Activated CD8-positive, alpha-beta memory T cell treated with anti-CD3 and anti-CD28 coated beads for 48 hours (primary cell): ENCODE measurements around the gene CCDC102A.
"Not testable (repeated sequence)": the region's sequence is repeated elsewhere in the genome, so short reads cannot be mapped to it uniquely, and the experiment has no call there.

Experiments
- DNase-seq, 3 experiments: peaks; one replicate each; pipeline ENCODE4 v3.0.0-alpha.2; 2020; ENCODE audit warnings: low read depth in 2 of 3, low spot score in 2 of 3

CCDC102A gene

GRCh38 chr16:57566436-57566835 lies 30.1 kb upstream of the CCDC102A start:
- DNase-seq = no peak

- DNase-seq = no peak
These were observed 29.1 kb upstream of the CCDC102A start for GRCh38 chr16:57565461-57565860.

DNA sequence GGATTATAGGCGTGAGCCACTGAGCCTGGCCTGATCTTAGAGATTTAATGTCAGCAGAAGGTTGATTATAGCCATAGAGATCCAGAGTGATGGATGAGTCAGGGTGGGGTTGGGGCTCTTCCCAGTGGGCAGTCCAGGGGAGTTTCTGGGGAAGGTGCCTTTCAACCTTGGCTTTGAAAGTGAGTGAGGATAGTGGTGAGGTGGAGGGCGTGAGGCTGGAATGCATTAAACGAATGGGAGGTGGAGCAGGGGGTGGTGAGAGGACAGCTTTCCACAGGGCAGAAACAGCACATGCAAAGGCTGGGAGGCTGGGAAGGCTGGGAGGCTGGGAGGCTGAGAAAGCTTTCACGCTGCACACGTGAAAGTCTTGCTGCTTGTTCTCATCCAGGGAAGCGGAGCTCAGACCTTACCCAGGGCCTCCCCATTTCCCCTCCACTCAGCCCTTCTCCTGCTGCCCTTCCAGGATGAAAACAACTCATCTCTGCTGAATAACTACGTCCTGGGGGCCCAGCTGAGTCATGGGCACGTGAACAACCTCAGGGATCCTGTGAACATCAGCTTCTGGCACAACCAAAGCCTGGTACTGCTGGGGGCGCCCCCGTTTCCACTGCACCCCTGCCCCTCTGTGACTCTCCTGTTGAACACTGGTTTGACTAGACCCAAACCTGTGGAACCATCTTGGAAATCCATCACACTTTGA lies 28.4 kb upstream of the CCDC102A start:
- no peak for DNase-seq

GRCh38 chr16:57563761-57564160 lies 27.4 kb upstream of the CCDC102A start:
- DNase-seq = no peak

DNA sequence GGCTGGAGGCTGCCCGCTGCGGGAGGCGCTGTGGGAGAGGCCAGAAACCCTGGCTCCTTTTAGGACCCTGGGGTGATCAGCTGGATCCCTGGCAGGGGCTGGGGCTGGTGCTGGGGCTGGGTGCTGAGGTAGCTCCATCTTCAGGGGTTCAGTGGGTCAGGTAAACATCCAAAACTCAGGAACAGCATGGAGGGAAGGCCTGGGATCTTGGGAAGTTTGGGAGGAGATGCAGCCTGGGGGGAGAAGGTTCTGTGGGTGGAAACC lies 27.0 kb upstream of the CCDC102A start:
- DNase-seq = no peak

- no peak for DNase-seq
These were observed 26.5 kb upstream of the CCDC102A start for GRCh38 chr16:57562669-57563486.

GRCh38 chr16:57562066-57562465 lies 25.7 kb upstream of the CCDC102A start:
- no peak for DNase-seq

- DNase-seq = no peak
These were observed 22.9 kb upstream of the CCDC102A start for GRCh38 chr16:57559072-57559790.

DNA sequence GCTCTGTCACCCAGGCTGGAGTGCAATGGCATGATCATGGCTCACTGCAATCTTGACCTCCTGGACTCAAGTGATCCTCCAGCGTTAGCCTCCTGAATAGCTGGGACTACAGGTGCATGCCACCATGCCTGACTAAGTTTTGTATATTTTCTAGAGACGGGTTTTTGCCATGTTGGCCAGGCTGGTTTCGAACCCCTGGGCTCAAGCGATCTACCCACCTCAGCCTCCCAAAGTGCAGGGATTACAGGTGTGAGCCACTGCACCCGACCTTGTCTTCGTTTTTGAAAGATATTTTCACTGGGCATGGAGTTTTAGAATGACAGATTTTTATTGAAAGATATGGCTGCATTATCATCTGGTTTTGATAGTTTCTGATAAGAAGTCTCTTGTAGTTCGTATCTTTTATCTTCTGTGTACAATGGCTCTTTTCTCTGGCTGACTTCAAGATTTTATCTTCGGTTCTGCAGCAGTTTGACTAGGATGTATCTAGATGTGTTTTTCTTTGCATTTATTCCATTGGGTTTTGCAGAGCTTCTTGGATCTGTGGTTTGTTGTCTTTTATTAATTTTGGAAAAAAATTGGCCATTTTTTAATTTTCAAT lies 20.7 kb upstream of the CCDC102A start:
- no peak for DNase-seq

GRCh38 chr16:57555831-57556230 lies 19.5 kb upstream of the CCDC102A start:
- no peak for DNase-seq

DNA sequence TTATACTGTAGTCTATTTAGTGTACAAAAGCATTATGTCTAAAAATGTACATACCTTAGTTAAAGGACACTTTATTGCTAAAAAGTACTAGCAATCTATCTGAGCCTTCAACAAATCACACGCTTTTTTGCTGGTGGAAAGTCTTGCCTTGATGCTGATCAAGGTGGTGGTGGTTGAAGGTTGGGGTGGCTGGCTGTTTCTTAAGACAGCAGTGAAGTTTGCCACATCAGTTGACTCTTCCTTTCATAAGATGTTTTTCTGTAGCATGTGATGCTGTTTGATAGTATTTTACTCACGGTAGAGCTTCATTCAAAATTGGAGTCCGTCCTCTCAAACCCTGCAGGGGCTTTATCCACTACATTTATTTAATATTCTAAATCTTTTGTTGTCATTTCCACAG lies 14.7 kb upstream of the CCDC102A start:
- DNase-seq = no peak

GRCh38 chr16:57549730-57550129 lies 13.4 kb upstream of the CCDC102A start:
- no peak for DNase-seq

DNA sequence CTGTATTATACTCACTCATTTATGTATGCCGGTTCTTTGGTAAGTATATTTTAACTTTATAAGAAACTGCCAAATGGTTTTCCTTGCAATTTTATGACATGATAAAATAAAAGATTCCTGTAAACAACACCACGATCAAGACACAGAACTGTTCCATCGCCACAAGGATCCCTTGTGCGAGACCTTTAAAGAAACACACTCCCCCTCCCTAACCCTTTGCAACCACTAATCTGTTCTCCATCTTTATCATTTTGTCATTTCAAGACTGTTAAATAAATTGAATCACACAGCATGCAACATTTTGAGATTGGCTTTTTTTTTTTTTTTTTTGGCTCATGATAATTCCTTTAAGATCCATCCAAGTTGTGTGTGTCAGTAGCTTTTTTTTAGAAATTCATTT lies 12.0 kb upstream of the CCDC102A start:
- DNase-seq = no peak

DNA sequence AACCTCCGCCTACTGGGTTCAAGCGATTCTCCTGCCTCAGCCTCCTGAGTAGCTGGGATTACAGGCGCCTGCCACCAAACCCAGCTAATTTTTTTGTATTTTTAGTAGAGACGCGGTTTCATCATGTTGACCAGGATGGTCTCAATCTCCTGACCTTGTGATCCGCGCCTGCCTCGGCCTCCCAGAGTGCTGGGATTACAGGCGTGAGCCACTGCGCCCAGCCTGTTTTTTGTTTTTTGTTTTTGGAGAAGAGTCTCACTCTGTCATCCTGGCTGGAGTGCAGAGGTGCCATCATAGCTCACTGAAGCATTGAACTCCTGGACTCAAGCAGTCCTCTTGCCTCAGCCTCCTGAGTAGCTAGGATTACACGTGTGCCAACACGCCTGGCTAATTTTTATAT lies 11.2 kb upstream of the CCDC102A start:
- not testable (repeated sequence) for DNase-seq

DNA sequence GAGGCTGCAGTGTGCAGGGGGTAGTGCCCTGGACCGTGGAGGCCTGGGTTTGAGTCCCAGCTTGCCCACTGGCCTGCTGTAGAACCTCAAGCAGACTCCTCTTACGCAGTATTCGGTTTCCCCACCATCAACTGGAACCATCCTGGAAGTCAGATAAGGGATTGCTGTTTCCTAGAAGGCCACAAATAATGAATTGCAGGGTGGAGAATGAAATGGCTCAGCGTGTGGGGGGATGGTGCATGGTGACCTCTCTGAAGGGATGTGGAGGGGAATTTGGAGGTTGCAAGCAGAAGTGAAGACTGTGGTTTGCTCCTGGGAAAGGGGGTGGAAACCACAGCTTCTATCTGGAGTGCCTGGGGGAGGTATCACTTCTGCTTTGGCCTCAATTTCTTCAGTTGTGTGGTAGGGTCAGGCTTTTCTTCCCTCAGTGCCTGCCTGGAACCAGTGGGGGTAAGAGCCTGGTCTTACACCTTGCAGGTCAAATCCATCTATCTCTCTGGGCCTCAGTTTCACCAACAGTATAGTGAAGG lies 7.8 kb upstream of the CCDC102A start:
- DNase-seq = peak in 1 of 3 experiments; percentile 28

GRCh38 chr16:57541754-57542435 lies 5.5 kb upstream of the CCDC102A start:
- no peak for DNase-seq

DNA sequence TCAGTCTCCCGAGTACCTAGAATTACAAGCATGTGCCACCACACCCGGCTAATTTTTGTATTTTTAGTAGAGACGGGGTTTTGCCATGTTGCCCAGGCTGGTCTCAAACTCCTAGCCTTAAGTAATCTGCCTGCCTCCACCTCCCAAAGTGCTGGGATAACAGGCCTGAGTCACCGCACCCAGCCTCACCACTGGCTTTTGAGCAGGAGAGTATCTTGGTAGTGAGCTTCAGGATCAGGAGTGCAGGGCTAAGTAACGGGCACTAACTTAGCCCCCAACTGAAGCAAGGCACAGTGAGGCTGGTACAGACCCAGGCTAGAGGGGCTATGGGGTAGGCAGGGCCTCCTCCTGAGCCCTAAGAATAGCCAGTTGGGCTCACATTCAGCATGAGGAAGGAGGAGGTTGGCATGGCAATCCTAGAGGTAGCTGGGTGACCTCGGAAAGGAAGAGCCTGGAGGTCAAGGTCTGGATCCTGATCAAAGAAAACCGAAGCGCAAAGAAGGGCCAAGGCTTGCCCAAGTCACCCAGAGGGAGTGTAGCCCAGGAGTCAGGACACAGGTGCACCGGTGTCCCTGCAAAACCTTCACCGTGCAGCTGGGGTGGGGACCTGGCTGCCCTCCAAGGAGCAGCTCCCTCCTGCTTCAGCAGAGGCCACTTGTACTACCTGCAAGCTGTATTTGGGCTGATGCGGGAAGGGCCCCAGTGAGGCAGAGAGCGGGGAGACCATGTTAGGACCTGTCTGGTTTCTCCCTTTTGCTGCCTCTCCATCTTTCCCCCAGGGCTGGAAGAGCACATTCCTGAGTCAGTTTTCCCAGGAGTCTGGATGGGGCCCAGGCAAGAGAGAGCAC lies 4.8 kb upstream of the CCDC102A start:
- DNase-seq = no peak

DNA sequence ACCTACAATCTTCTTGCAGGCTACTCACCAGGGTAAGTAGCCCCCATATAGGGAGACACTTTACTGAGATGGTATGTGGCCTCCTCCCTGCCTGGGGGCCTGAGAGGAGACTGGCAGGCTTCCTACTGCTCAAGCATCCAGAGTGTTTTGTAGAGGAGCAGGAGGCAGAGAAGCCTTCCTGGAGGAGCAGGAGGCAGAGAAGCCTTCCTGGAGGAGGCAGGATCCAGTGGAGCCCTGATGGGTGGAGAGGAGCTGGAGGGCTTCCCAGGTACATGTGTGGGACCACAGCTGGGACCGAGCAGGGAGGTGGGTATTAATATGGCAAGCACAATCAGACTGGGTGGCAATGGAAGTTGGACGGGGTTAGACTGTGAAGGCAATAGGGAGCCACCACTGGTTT lies 4.0 kb upstream of the CCDC102A start:
- no peak for DNase-seq

GRCh38 chr16:57539072-57539796 lies 2.9 kb upstream of the CCDC102A start:
- DNase-seq = no peak
